HepG2 (cell line): Measurements from ENCODE around the gene METTL25. TPM values are rescaled to one million over a fixed set of nuclear protein-coding genes. Genes with fewer than 3 reads are reported as not detected.

Experiments
- EHMT2 ChIP-seq: fragments of 200-600 bp; sonication (generic); IDR thresholded peaks from 2 replicates; pipeline ENCODE4 v1.7.0; 2017; ENCODE audit warnings: antibody characterized with exemption, low read depth, low read length, borderline replicate concordance
- FOXK1 ChIP-seq: sonication (generic); formaldehyde crosslinking; IDR thresholded peaks from 2 replicates; pipeline ENCODE4 v1.4.0; 2020; ENCODE audit warnings: low read depth, missing genetic modification reagents, borderline replicate concordance
- HIVEP1 ChIP-seq: sonication (generic); formaldehyde crosslinking; IDR thresholded peaks from 2 replicates; pipeline ENCODE4 v1.4.0; 2020; ENCODE audit warnings: mild to moderate bottlenecking, missing genetic modification reagents
- HNF1A ChIP-seq, 2 experiments: sonication (generic) in 1 of 2; formaldehyde crosslinking in 1 of 2; IDR thresholded peaks; 2 replicates each; pipeline versions ENCODE4 v1.4.0 to v1.6.1; 2016 to 2020; ENCODE audit warnings: borderline replicate concordance in 1 of 2, low read depth in 1 of 2, mild to moderate bottlenecking in 1 of 2, missing genetic modification reagents in 1 of 2
- HOXA3 ChIP-seq: sonication (generic); formaldehyde crosslinking; IDR thresholded peaks from 2 replicates; pipeline ENCODE4 v1.5.0; 2020; ENCODE audit warnings: missing genetic modification reagents
- KDM4B ChIP-seq: sonication (generic); formaldehyde crosslinking; IDR thresholded peaks from 2 replicates; pipeline ENCODE4 v1.4.0; 2020; ENCODE audit warnings: missing genetic modification reagents
- LCORL ChIP-seq, 2 experiments: fragments of 450-650 bp in 1 of 2; sonication (generic) in 1 of 2; formaldehyde crosslinking in 1 of 2; IDR thresholded peaks; 2 replicates each; pipeline versions ENCODE4 v1.5.0 to v1.6.1; 2017 to 2020; ENCODE audit warnings: antibody characterized with exemption in 1 of 2, missing genetic modification reagents in 1 of 2
- MBD4 ChIP-seq: IDR thresholded peaks from 2 replicates; pipeline ENCODE4 v1.6.1; 2012; ENCODE audit warnings: low read length, inconsistent platforms, borderline replicate concordance
- MED1 ChIP-seq: sonication (generic); formaldehyde crosslinking; IDR thresholded peaks from 2 replicates; pipeline ENCODE4 v1.4.0; 2020; ENCODE audit warnings: missing genetic modification reagents
- REST ChIP-seq, 2 experiments: IDR thresholded peaks; 2 replicates each; pipeline ENCODE4 v1.6.1; 2011 to 2012; ENCODE audit warnings: low read length in 2 of 2, borderline replicate concordance in 1 of 2, low read depth in 1 of 2, mild to moderate bottlenecking in 1 of 2, moderate library complexity in 1 of 2
- SALL2 ChIP-seq: sonication (generic); formaldehyde crosslinking; IDR thresholded peaks from 2 replicates; pipeline ENCODE4 v1.8.1; 2023; ENCODE audit warnings: mild to moderate bottlenecking, missing genetic modification reagents, inconsistent platforms
- SNAI1 ChIP-seq: sonication (generic); formaldehyde crosslinking; IDR thresholded peaks from 2 replicates; pipeline ENCODE4 v1.5.0; 2020; ENCODE audit warnings: mild to moderate bottlenecking, missing genetic modification reagents, borderline replicate concordance
- SNAPC2 ChIP-seq: sonication (generic); formaldehyde crosslinking; IDR thresholded peaks from 2 replicates; pipeline ENCODE4 v1.8.1; 2022; ENCODE audit warnings: mild to moderate bottlenecking, missing genetic modification reagents
- ZFP82 ChIP-seq: sonication (generic); formaldehyde crosslinking; IDR thresholded peaks from 2 replicates; pipeline ENCODE4 v1.5.1; 2020; ENCODE audit warnings: mild to moderate bottlenecking, missing genetic modification reagents, borderline replicate concordance
- ZNF124 ChIP-seq: sonication (generic); formaldehyde crosslinking; IDR thresholded peaks from 2 replicates; pipeline ENCODE4 v1.4.0; 2020; ENCODE audit warnings: missing genetic modification reagents
- ZNF263 ChIP-seq: sonication (generic); formaldehyde crosslinking; IDR thresholded peaks from 2 replicates; pipeline ENCODE4 v1.4.0; 2020; ENCODE audit warnings: missing genetic modification reagents
- ZNF546 ChIP-seq: sonication (generic); formaldehyde crosslinking; conservative IDR thresholded peaks from 2 replicates; pipeline ENCODE4 v1.8.1; 2023; ENCODE audit warnings: mild to moderate bottlenecking, missing genetic modification reagents
- ZNF556 ChIP-seq: sonication (generic); formaldehyde crosslinking; IDR thresholded peaks from 2 replicates; pipeline ENCODE4 v1.4.0; 2020; ENCODE audit warnings: mild to moderate bottlenecking, missing genetic modification reagents, borderline replicate concordance
- ZNF749 ChIP-seq: sonication (generic); formaldehyde crosslinking; IDR thresholded peaks from 2 replicates; pipeline ENCODE4 v1.8.0; 2022; ENCODE audit warnings: mild to moderate bottlenecking, missing genetic modification reagents, moderate library complexity, borderline replicate concordance
- ZNF780A ChIP-seq: sonication (generic); formaldehyde crosslinking; IDR thresholded peaks from 2 replicates; pipeline ENCODE4 v1.8.0; 2022; ENCODE audit warnings: mild to moderate bottlenecking, missing genetic modification reagents, moderate library complexity
- ZSCAN29 ChIP-seq: sonication (generic); formaldehyde crosslinking; conservative IDR thresholded peaks from 2 replicates; pipeline ENCODE4 v1.4.0; 2020; ENCODE audit warnings: mild to moderate bottlenecking, missing genetic modification reagents
- polyA plus RNA-seq, 8 experiments: library from polyadenylated mRNA; depleted of rRNA in 3 of 8; stranded (reverse) in 7 of 8; unstranded in 1 of 8; fragments of >200 nt; fragmentation: Illumina TruSeq in 4 of 8; extraction: Trizol in 4 of 8; gene quantifications; 2 replicates each; pipeline versions ENCODE4 v1.2.1 to v1.2.3, GENCODE V29; 2011 to 2016; ENCODE audit warnings: low read depth in 4 of 8, missing spikeins in 1 of 8, mixed read lengths in 1 of 8; ENCODE audit not compliant: insufficient read depth in 1 of 8
- total RNA-seq, 5 experiments: library from RNA; depleted of rRNA; stranded (reverse); fragments of >200 nt; fragmentation: Illumina TruSeq; extraction: Trizol; gene quantifications; 2 replicates each; pipeline ENCODE4 v1.2.3, GENCODE V29; 2016; ENCODE audit warnings: low read depth in 1 of 5

METTL25 gene
- total and polyA plus RNA-seq, 2 of the 13 experiments (the other 11 are each of a cell fraction or from before 2014, with no cell fraction given): 2.2 to 7.8 TPM

- TF ChIP-seq FOXK1 (CRISPR knock-in tag) (peak; percentile 90; the same call in 1 of the 2 replicates), KDM4B (CRISPR knock-in tag) (peak; percentile 84), ZNF780A (CRISPR knock-in tag) (peak; percentile 95), ZNF749 (CRISPR knock-in tag) (peak; percentile 69; the same call in 1 of the 2 replicates), ZNF556 (CRISPR knock-in tag) (peak; percentile 98), MED1 (CRISPR knock-in tag) (peak; percentile 90), EHMT2 (no peak), ZNF546 (CRISPR knock-in tag) (no peak), ZNF124 (CRISPR knock-in tag) (peak; percentile 87), LCORL (IDR thresholded peaks at IDR 0.05) (peak; percentile 71), LCORL (CRISPR knock-in tag; IDR thresholded peaks at IDR 0.05) (peak; percentile 93), MBD4 (no peak), HOXA3 (CRISPR knock-in tag) (peak; percentile 99), REST (IDR thresholded peaks at IDR 0.05; ENCODE audit: borderline replicate concordance in 1 of 2, low read depth in 1 of 2, low read length in 2 of 2) (peak in 1 of 2 experiments; percentile 64; a peak in 1 of 4 replicates), HIVEP1 (CRISPR knock-in tag) (peak; percentile 89), ZSCAN29 (CRISPR knock-in tag) (no peak), SNAPC2 (CRISPR knock-in tag) (no peak), HNF1A (IDR thresholded peaks at IDR 0.05; ENCODE audit: low read depth) (peak; percentile 46; the same call in 1 of the 2 replicates), HNF1A (CRISPR knock-in tag; IDR thresholded peaks at IDR 0.05; ENCODE audit: borderline replicate concordance) (peak; percentile 81; the same call in 1 of the 2 replicates), SALL2 (CRISPR knock-in tag) (peak; percentile 99), SNAI1 (peak; percentile 20; the same call in 1 of the 2 replicates), ZFP82 (CRISPR knock-in tag) (peak; percentile 81; the same call in 1 of the 2 replicates), ZNF263 (CRISPR knock-in tag) (peak; percentile 62; the same call in 1 of the 2 replicates)
Observed at GRCh38 chr12:82358200-82359114, at the start of gene METTL25, which contains the start of gene CCDC59 (continued).
